ENCODE measurements around the gene ZNF256.
"Not testable (repeated sequence)": the region's sequence is repeated elsewhere in the genome, so short reads cannot be mapped to it uniquely, and the experiment has no call there.

Gene ZNF256

GRCh38 chr19:57941593-57941992 is 5.9 kb downstream of the ZNF256 start:
- H2BK15ac ChIP-seq (replicated peaks; ENCODE audit: low read depth): no peak overlapping the region
- no peak overlapping the region for H2AK5ac ChIP-seq (ENCODE audit: low read length)
- H3K79me1 ChIP-seq (ENCODE audit: low read length): peaks cover 33% of the 10 kb centered on the region
- peaks cover 11% of the 10 kb centered on the region for H3K36me3 ChIP-seq (ENCODE audit: control insufficient read depth, insufficient read depth, low read length)
- no peak overlapping the region for H4K5ac ChIP-seq (ENCODE audit: low read length)
- H3K56ac ChIP-seq (ENCODE audit: low read length): no peak overlapping the region
- WGBS (ENCODE audit: extremely low coverage, insufficient coverage, low lambda C conversion rate): no CpG with 5 or more reads among the region's 3 CpGs
- H3K4me1 ChIP-seq (ENCODE audit: control insufficient read depth, low read depth, low read length): peaks cover 8% of the 10 kb centered on the region
- H2BK120ac ChIP-seq (ENCODE audit: low read depth, low read length): no peak overlapping the region
- H2BK5ac ChIP-seq (ENCODE audit: low read length): no peak overlapping the region
- DNase-seq: no peak
- H3K4ac ChIP-seq (ENCODE audit: low read depth, low read length): no peak overlapping the region
- H3K27ac ChIP-seq (ENCODE audit: low read depth, low read length): no peak overlapping the region
- H3K27me3 ChIP-seq (ENCODE audit: insufficient read depth, low read length, poor library complexity): no peaks in the 10 kb centered on the region
- H3K4me3 ChIP-seq (ENCODE audit: low read length): no peak overlapping the region
- H4K8ac ChIP-seq (ENCODE audit: low read depth, low read length): no peak overlapping the region
- H3K79me2 ChIP-seq (ENCODE audit: control insufficient read depth, insufficient read depth, low read length): peaks cover 37% of the 10 kb centered on the region
- H3K23ac ChIP-seq (ENCODE audit: low read length): no peak overlapping the region
- H3K4me2 ChIP-seq (ENCODE audit: low read length): no peak overlapping the region
- H3K18ac ChIP-seq (ENCODE audit: low read length): no peak overlapping the region
- H3K9ac ChIP-seq (ENCODE audit: low read length): no peak overlapping the region

- Histone ChIP-seq H3K56ac (ENCODE audit: low read length) (no peak overlapping the region), H3K27me3 (ENCODE audit: insufficient read depth, low read length, poor library complexity) (no peaks in the 10 kb centered on the region), H3K79me1 (ENCODE audit: low read length) (peaks cover 15% of the 10 kb centered on the region), H2AK5ac (ENCODE audit: low read length) (no peak overlapping the region), H3K9ac (ENCODE audit: low read length) (no peak overlapping the region), H3K4me2 (ENCODE audit: low read length) (no peak overlapping the region), H4K5ac (ENCODE audit: low read length) (no peak overlapping the region), H3K23ac (ENCODE audit: low read length) (no peak overlapping the region), H2BK5ac (ENCODE audit: low read length) (no peak overlapping the region), H3K79me2 (ENCODE audit: control insufficient read depth, insufficient read depth, low read length) (peaks cover 17% of the 10 kb centered on the region), H2BK120ac (ENCODE audit: low read depth, low read length) (no peak overlapping the region), H3K4me1 (ENCODE audit: control insufficient read depth, low read depth, low read length) (no peaks in the 10 kb centered on the region), H4K8ac (ENCODE audit: low read depth, low read length) (no peak overlapping the region), H3K27ac (ENCODE audit: low read depth, low read length) (no peak overlapping the region), H3K18ac (ENCODE audit: low read length) (no peak overlapping the region), H3K4ac (ENCODE audit: low read depth, low read length) (no peak overlapping the region), H3K36me3 (ENCODE audit: control insufficient read depth, insufficient read depth, low read length) (peaks cover 3% of the 10 kb centered on the region), H3K4me3 (ENCODE audit: low read length) (no peak overlapping the region), H2BK15ac (replicated peaks; ENCODE audit: low read depth) (no peak overlapping the region)
- no peak for DNase-seq
- WGBS (ENCODE audit: extremely low coverage, insufficient coverage, low lambda C conversion rate): no CpG with 5 or more reads among the region's 12 CpGs
These were observed 11.8 kb downstream of the ZNF256 start for GRCh38 chr19:57935731-57936130.

GRCh38 chr19:57934820-57935665 is 12.5 kb downstream of the ZNF256 start, which contains the start of gene ZNF418:
Gene ZNF418, minus strand, starts transcription at chr19:57935402. Its CDS starts 1,580 bp downstream, at chr19:57933822.
- Histone ChIP-seq H2AK5ac (ENCODE audit: low read length) (peak within 1 kb of the TSS; percentile 51), H3K27ac (ENCODE audit: low read depth, low read length) (peak within 1 kb of the TSS; percentile 65), H2BK120ac (ENCODE audit: low read depth, low read length) (no peak within 1 kb of the TSS), H3K79me1 (ENCODE audit: low read length) (peaks cover 17% of the 10 kb centered on the region), H3K9ac (ENCODE audit: low read length) (peak within 1 kb of the TSS; percentile 98), H3K4me2 (ENCODE audit: low read length) (peak within 1 kb of the TSS; percentile 95), H3K4me3 (ENCODE audit: low read length) (peak within 1 kb of the TSS; percentile 98), H3K4me1 (ENCODE audit: control insufficient read depth, low read depth, low read length) (no peaks in the 10 kb centered on the region), H3K23ac (ENCODE audit: low read length) (no peak within 1 kb of the TSS), H2BK15ac (replicated peaks; ENCODE audit: low read depth) (no peak within 1 kb of the TSS), H2BK5ac (ENCODE audit: low read length) (no peak within 1 kb of the TSS), H4K5ac (ENCODE audit: low read length) (no peak within 1 kb of the TSS), H3K27me3 (ENCODE audit: insufficient read depth, low read length, poor library complexity) (no peaks in the 10 kb centered on the region), H3K79me2 (ENCODE audit: control insufficient read depth, insufficient read depth, low read length) (peaks cover 17% of the 10 kb centered on the region), H4K8ac (ENCODE audit: low read depth, low read length) (no peak within 1 kb of the TSS), H3K36me3 (ENCODE audit: control insufficient read depth, insufficient read depth, low read length) (peaks cover 6% of the 10 kb centered on the region), H3K4ac (ENCODE audit: low read depth, low read length) (peak within 1 kb of the TSS; percentile 86), H3K56ac (ENCODE audit: low read length) (peak within 1 kb of the TSS; percentile 97), H3K18ac (ENCODE audit: low read length) (peak within 1 kb of the TSS; percentile 15)
- DNase-seq: peak; percentile 97
- WGBS (ENCODE audit: extremely low coverage, insufficient coverage, low lambda C conversion rate): no CpG with 5 or more reads among the region's 54 CpGs

GRCh38 chr19:57927587-57927986 is 19.9 kb downstream of the ZNF256 start:
- no peak overlapping the region for H3K4ac ChIP-seq (ENCODE audit: low read depth, low read length)
- peaks cover 13% of the 10 kb centered on the region for H3K79me1 ChIP-seq (ENCODE audit: low read length)
- no peak overlapping the region for H3K23ac ChIP-seq (ENCODE audit: low read length)
- DNase-seq: no peak
- peaks cover 14% of the 10 kb centered on the region for H3K79me2 ChIP-seq (ENCODE audit: control insufficient read depth, insufficient read depth, low read length)
- no CpG with 5 or more reads among the region's 4 CpGs for WGBS (ENCODE audit: extremely low coverage, insufficient coverage, low lambda C conversion rate)
- H3K56ac ChIP-seq (ENCODE audit: low read length): no peak overlapping the region
- H3K36me3 ChIP-seq (ENCODE audit: control insufficient read depth, insufficient read depth, low read length): peaks cover 31% of the 10 kb centered on the region
- H4K8ac ChIP-seq (ENCODE audit: low read depth, low read length): no peak overlapping the region
- H3K4me2 ChIP-seq (ENCODE audit: low read length): no peak overlapping the region
- no peaks in the 10 kb centered on the region for H3K27me3 ChIP-seq (ENCODE audit: insufficient read depth, low read length, poor library complexity)
- H2BK5ac ChIP-seq (ENCODE audit: low read length): no peak overlapping the region
- H3K18ac ChIP-seq (ENCODE audit: low read length): no peak overlapping the region
- H2BK120ac ChIP-seq (ENCODE audit: low read depth, low read length): no peak overlapping the region
- no peak overlapping the region for H3K9ac ChIP-seq (ENCODE audit: low read length)
- H3K27ac ChIP-seq (ENCODE audit: low read depth, low read length): no peak overlapping the region
- no peaks in the 10 kb centered on the region for H3K4me1 ChIP-seq (ENCODE audit: control insufficient read depth, low read depth, low read length)
- no peak overlapping the region for H2AK5ac ChIP-seq (ENCODE audit: low read length)
- H3K4me3 ChIP-seq (ENCODE audit: low read length): peak overlapping the region; percentile 26
- no peak overlapping the region for H4K5ac ChIP-seq (ENCODE audit: low read length)
- no peak overlapping the region for H2BK15ac ChIP-seq (replicated peaks; ENCODE audit: low read depth)

GRCh38 chr19:57916168-57916995 is 31.1 kb downstream of the ZNF256 start, which contains the start of gene ZNF417:
Gene ZNF417, minus strand, starts transcription at chr19:57916592. Its CDS starts 181 bp downstream, at chr19:57916411.
- H4K5ac ChIP-seq (ENCODE audit: low read length); H3K23ac ChIP-seq (ENCODE audit: low read length); H3K36me3 ChIP-seq (ENCODE audit: control insufficient read depth, insufficient read depth, low read length); H2BK120ac ChIP-seq (ENCODE audit: low read depth, low read length); H3K27ac ChIP-seq (ENCODE audit: low read depth, low read length); H4K8ac ChIP-seq (ENCODE audit: low read depth, low read length); H3K18ac ChIP-seq (ENCODE audit: low read length); H2BK5ac ChIP-seq (ENCODE audit: low read length); H2BK15ac ChIP-seq (replicated peaks; ENCODE audit: low read depth); H3K27me3 ChIP-seq (ENCODE audit: insufficient read depth, low read length, poor library complexity); H3K4me1 ChIP-seq (ENCODE audit: control insufficient read depth, low read depth, low read length); H2AK5ac ChIP-seq (ENCODE audit: low read length): not testable (repeated sequence)
- peaks cover 15% of the 10 kb centered on the region for H3K79me2 ChIP-seq (ENCODE audit: control insufficient read depth, insufficient read depth, low read length)
- H3K79me1 ChIP-seq (ENCODE audit: low read length): peaks cover 12% of the 10 kb centered on the region
- H3K9ac ChIP-seq (ENCODE audit: low read length): peak within 1 kb of the TSS; percentile 92
- H3K4ac ChIP-seq (ENCODE audit: low read depth, low read length): peak within 1 kb of the TSS; percentile 38
- WGBS (ENCODE audit: extremely low coverage, insufficient coverage, low lambda C conversion rate): no CpG with 5 or more reads among the region's 51 CpGs
- peak; percentile 100 for DNase-seq
- peak within 1 kb of the TSS; percentile 94 for H3K4me2 ChIP-seq (ENCODE audit: low read length)
- peak within 1 kb of the TSS; percentile 86 for H3K4me3 ChIP-seq (ENCODE audit: low read length)
- peak within 1 kb of the TSS; percentile 90 for H3K56ac ChIP-seq (ENCODE audit: low read length)
